AG08395 (cell line): Measurements from ENCODE around the gene STRADB.
"Not testable (repeated sequence)": the region's sequence is repeated elsewhere in the genome, so short reads cannot be mapped to it uniquely, and the experiment has no call there.

Source experiments
- DNase-seq: peaks from one replicate; pipeline ENCODE4 v3.0.0; 2012; ENCODE audit warnings: mixed read lengths, low spot score

Gene STRADB

DNA sequence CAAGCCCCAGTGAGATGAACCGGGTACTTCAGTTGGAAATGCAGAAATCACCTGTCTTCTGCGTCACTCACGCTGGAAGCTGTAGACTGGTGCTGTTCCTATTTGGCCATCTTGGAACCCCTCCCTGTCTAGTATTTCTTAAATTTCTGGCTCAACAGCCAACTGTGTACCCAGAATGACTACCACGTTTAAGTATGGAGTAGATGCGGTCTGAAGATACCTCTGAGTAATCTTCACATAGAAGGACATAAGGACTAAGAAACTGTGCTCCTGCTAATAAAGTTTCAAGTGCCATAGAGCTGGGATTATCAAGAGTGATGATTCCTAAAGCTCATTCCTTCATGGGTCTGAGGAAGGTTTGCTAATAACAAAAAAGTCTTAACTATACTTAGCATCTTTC, 20.7 kb upstream of the STRADB start:
- DNase-seq, result no peak

GRCh38 chr2:201432038-201432620, 19.4 kb upstream of the STRADB start:
- no peak for DNase-seq

DNA sequence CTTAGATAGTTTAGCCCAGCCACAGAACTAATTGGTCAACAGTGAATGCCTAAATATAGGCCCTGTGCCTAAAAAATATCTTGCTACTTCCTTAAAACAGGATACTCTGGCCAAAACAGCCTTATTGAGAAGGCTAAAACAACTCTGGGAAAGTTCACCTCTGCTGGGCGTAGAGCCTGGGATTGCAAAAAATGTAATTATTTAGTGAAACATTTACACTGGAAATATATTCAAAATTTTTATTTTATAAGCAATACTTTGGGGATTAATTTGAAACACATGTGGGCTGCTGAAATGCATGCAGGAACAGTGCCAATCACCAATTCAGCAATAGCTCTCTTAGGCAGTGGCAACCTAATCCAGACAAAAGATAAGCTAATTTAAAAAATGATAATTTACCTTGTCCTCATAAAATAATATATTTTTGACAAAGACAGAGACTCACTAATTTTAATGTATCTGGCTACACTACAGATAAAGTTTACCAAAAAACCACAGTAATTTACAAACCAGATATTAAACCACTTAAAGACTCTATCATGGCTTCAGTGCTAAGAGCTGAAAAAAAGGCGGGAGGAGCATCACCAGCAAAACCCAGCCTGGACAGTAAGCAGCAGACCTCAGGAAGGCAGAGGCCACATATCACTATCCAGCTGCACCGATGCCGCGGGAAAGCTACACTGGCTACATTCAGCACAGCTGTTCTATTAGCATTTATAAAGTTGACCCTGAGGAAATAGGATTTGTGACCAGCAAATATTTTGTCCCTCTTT, 18.7 kb upstream of the STRADB start:
- peak; percentile 20 for DNase-seq

DNA sequence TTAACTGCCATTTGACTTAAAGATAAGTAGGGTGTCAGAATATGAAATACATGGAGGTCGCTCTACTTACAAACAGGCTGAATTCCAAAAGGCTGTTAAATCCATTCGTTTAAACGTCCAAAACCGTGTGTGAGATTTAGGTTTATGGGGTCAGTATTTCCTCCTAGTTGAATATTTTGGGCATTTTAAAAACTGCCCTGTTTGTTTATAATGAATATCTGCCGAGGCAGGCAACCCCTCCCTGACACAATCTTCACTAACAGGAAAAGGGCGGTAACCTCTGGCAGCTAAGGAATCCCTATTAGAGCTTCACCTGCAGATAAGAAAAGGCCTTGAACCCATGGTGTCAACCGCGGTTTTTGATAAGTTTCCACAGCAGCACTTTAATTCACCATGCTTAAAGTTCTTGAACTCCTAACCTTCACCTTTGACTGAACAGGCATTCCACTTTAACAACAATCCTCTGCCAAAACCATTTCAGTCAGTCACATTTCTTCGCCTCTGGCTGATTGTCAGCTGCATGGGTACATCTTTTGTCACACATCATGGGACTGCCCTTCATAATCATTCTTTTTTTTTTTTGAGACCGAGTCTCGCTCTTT, 18.0 kb upstream of the STRADB start:
- no peak for DNase-seq

DNA sequence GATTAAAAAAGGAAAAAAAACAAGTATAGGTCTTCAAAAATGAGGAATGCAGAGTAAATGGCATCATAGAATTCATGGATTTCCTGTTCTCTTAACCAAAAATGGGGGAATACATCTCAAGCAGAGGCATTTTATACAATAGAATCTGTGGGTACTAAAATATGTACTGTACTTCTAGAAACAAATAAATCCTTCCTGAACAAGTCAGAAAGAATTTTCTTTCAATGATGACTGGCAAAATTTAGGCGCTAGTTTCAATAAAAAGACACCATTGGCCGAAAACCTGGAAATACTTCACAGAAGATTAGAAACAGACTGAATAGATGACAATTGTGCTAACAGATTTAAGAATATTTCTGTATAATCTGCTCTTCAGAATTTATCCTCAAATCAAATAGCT, 15.4 kb upstream of the STRADB start:
- DNase-seq, result peak; percentile 12

GRCh38 chr2:201439336-201439922, 12.1 kb upstream of the STRADB start:
- not testable (repeated sequence) for DNase-seq

DNA sequence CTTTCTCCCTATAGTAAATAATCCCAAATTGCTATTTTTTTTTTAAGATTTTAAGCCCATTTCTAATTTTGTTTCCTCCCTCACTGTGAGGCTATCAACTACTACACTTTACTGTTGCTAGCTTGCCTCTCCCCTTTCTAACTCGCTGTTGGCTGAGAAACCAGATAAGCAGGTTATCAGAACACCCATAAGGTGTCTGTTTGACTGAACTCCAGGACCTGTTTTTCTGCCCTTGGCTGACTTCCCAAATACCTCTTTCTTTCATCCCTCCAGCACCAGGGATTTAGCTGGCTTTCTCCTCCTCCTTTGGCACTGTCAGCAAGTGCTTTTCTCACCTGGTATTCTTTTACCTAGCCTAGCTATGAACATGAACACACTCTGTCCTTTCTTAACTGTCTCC, 11.4 kb upstream of the STRADB start:
- DNase-seq, result no peak

GRCh38 chr2:201441409-201441808, 10.1 kb upstream of the STRADB start:
- no peak for DNase-seq

DNA sequence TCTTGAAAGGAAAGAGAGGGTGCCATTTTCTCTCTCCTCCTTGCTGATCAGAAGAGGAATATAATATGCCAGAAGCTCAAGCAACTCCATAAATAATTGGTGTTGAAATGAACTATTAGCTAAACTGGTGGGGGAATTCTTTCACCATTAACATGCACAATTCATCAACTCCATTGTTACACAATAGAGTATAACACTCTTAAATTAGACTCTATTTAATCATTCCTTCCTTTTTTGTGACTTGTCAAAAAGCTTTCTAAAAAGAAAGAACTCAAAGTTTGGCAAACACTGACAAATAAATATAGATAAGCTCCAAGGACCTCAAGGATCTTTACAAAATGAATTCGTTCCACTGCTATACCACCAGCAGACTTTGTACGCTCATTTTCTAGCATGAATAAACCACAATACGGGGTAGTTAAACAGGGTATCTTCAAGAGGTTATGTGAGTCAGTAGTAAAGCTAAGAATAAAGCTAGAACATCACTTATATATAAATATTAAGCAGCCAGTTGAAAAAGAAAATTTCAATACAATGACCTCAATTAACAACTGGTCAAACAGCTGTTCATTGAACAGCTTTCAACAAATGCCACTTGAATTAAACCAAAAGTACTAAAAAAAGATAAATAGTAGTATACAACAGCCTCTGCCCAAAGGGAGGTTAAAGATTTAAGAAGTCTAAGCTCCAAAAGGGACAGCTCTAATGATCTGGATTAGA, 6.6 kb upstream of the STRADB start:
- DNase-seq, result peak; percentile 10

DNA sequence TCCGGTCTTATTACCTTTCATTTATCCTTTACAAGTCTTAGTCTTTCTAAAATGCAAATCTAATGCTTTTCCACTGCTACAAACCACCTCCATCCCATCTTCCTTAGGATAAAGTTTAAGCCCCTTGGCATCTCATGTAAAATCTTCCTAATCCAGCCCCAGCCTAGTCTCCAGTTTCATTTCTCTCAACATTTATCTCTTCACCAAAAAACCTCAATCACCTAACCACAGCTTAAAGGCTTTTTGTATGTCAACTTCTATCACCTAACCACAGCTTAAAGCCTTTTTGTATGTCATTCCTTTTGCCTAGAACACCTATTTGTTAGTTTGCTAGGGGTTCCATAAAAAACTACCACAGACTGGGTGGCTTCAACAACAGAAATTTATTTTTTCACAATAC, 4.5 kb upstream of the STRADB start:
- no peak for DNase-seq

- no peak for DNase-seq
Measured at GRCh38 chr2:201448061-201448460, 3.5 kb upstream of the STRADB start.

DNA sequence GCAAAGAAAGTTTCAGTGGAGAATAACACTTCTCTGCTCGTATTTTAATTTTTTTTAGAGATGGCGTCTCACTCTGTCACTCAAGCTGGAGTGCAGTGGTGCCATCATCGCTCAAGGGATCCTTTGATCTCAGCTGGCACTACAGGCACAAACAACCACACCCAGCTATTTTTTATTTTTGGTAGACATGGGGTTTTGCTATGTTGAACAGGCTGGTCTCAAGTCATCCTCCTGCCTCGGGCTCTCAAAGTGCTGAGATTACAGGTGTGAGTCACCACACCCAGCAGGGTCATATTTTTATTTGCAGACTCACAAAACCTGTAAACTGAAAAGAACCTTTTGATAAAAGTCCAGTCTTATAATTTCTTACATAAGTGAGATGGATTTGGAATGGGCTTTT, 2.8 kb upstream of the STRADB start:
- DNase-seq, result no peak

DNA sequence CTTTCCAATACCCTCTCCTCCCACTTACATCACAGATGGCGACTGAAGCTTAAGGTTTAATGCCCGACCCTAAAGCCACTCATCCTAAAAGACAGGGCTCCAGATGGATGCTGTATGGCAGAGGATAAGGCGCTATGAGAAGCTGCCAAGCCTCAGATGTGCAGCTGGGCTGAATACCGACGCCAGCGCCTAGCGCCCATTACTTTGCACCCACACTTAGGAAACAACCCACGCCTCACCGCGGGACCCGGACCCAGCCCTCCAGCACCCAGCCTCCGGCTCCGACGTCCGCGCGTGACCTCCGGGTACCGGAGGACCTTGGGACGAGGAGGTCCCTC, 617 bp upstream of the STRADB start:
- peak; percentile 41 for DNase-seq

DNA sequence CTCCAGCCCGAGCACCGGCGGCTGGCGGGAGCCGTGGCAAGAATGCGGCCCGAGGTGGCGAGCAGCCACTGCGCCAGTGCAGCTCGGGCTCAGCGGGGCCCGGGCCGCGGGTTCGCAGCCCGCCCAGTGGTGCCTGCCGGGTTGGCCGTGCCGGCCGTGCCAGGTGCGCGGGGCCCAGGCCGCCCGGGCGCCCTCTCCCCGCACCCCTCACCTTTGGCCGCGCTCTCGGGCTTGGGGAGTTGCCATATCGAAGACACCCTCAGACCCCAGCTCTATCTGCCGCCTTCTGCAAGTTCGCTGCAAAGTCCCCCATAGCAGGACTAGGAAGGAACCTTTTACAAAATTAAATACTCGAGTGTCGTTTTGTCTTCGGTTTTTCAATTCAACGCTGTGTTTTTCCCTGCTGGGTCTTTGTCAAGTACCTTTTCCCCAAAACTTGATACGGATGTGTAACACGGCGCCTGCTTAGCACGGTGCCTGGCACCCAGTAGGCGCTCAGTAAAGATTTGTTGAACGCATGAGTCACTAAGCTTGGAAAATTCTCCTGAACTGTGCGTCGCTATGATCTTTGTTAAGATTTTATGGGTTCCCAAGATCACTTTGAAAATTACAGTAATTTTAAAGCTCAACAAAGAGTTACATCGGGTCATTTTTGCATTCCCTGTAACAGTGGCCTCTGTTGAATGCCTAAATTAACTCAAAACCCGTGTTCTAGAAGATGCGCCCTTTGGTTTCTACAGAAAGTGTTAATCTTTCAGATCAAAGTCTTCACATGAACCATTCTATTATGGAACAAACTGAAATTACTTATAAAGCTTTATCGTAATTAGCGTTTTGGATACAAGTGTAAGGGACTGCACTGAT, 750 bp downstream of the STRADB start:
- DNase-seq, result no peak

- DNase-seq, result no peak
Measured at GRCh38 chr2:201452922-201453643, 1.5 kb downstream of the STRADB start.

GRCh38 chr2:201458381-201458780, 6.8 kb downstream of the STRADB start:
- no peak for DNase-seq

- DNase-seq, result no peak
Measured at GRCh38 chr2:201460532-201460931, 9.0 kb downstream of the STRADB start.

DNA sequence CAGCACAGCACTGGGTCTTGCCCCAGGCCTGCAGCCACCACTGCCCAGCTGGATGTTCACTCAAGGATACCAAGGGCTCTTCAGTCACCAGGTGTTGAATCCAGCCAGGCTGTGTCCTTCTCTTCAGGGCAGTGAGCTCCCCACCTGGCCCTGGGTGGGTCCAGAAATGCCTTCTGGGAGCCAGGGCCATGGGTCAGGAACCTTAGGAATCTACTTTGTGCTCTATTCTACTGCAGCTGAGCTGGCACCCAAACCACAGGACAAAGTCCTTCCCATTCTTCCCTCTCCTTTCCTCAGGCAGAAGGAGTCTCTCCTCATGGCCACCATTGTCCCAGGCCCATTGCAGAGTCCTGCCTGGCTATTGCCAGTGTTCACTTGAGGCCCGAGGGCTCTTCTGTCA, 13.0 kb downstream of the STRADB start:
- no peak for DNase-seq

GRCh38 chr2:201465524-201465971, 14.0 kb downstream of the STRADB start:
- no peak for DNase-seq

- DNase-seq, result peak; percentile 83
Measured at GRCh38 chr2:201466050-201466675, 14.6 kb downstream of the STRADB start.
